Thoracic aorta (tissue), 2 donors: ENCODE results near the gene NDUFS3. TPM values are rescaled to one million over a fixed set of nuclear protein-coding genes. Genes with fewer than 3 reads are reported as not detected.
A peak's percentile ranks its signal among the peaks of the same experiment; 100 is the strongest.

Experiments used
- ATAC-seq: fragments of 150-250 bp; one replicate; pipeline ENCODE4 v1.8.0; 2017; ENCODE audit warnings: low read depth; ENCODE audit not compliant: insufficient number of reproducible peaks, low FRiP score
- DNase-seq: peaks from one replicate; pipeline ENCODE4 v3.0.0-alpha.2; 2020; ENCODE audit warnings: low spot score
- H3K27ac ChIP-seq, 2 donors: fragments of 200-600 bp; sonication (generic); 1 replicate in 1 of 2; 2 replicates in 1 of 2; pipeline ENCODE4 v1.5.1; 2016; ENCODE audit warnings: mild to moderate bottlenecking in 2 of 2, moderate library complexity in 2 of 2
- H3K27me3 ChIP-seq: fragments of 200-600 bp; sonication (generic); replicated peaks from 2 replicates; pipeline ENCODE4 v1.6.0; 2016; ENCODE audit warnings: mild to moderate bottlenecking; ENCODE audit not compliant: insufficient read depth
- H3K36me3 ChIP-seq: fragments of 200-600 bp; sonication (generic); one replicate; pipeline ENCODE4 v1.5.1; 2016
- H3K4me1 ChIP-seq, 2 donors: fragments of 200-600 bp; sonication (generic); 1 replicate in 1 of 2; 2 replicates in 1 of 2; pipeline versions ENCODE4 v1.5.1 to v1.6.0; 2016; ENCODE audit warnings: low read depth in 2 of 2, mild to moderate bottlenecking in 1 of 2; ENCODE audit not compliant: control insufficient read depth in 1 of 2
- H3K4me3 ChIP-seq: fragments of 200-600 bp; sonication (generic); 2 replicates; pipeline ENCODE4 v1.5.1; 2016; ENCODE audit warnings: mild to moderate bottlenecking
- H3K9me3 ChIP-seq: fragments of 200-600 bp; sonication (generic); 2 replicates; pipeline ENCODE4 v1.5.1; 2016
- total RNA-seq, 2 donors: library from RNA; depleted of rRNA; stranded (reverse); fragments of >200 nt; gene quantifications; one replicate each; pipeline versions ENCODE4 v1.1.0 to v1.2.3, GENCODE V29; 2016
- TF ChIP-seq, protein P1 (sequence below): fragments of 200-600 bp; sonication (generic); IDR thresholded peaks from one replicate; pipeline ENCODE4 v1.5.1; 2019; ENCODE audit warnings: antibody characterized with exemption

Gene NDUFS3
- total RNA-seq, 2 donors from 2014 or later, result 29.9 to 75.7 TPM

GRCh38 chr11:47573321-47573720 lies 5.6 kb upstream of the NDUFS3 start:
- no peak for DNase-seq
- Histone ChIP-seq H3K9me3 (no peaks in the 10 kb centered on the region), H3K36me3 (peaks cover 28% of the 10 kb centered on the region), H3K27ac (no peak overlapping the region), H3K4me1 (peaks cover 9 to 18% of the 10 kb centered on the region in 2 donors), H3K4me3 (no peak overlapping the region), H3K27me3 (no peaks in the 10 kb centered on the region)
- ATAC-seq, result no peak
- TF ChIP-seq, protein P1, sequence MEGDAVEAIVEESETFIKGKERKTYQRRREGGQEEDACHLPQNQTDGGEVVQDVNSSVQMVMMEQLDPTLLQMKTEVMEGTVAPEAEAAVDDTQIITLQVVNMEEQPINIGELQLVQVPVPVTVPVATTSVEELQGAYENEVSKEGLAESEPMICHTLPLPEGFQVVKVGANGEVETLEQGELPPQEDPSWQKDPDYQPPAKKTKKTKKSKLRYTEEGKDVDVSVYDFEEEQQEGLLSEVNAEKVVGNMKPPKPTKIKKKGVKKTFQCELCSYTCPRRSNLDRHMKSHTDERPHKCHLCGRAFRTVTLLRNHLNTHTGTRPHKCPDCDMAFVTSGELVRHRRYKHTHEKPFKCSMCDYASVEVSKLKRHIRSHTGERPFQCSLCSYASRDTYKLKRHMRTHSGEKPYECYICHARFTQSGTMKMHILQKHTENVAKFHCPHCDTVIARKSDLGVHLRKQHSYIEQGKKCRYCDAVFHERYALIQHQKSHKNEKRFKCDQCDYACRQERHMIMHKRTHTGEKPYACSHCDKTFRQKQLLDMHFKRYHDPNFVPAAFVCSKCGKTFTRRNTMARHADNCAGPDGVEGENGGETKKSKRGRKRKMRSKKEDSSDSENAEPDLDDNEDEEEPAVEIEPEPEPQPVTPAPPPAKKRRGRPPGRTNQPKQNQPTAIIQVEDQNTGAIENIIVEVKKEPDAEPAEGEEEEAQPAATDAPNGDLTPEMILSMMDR, result no peak

DNA sequence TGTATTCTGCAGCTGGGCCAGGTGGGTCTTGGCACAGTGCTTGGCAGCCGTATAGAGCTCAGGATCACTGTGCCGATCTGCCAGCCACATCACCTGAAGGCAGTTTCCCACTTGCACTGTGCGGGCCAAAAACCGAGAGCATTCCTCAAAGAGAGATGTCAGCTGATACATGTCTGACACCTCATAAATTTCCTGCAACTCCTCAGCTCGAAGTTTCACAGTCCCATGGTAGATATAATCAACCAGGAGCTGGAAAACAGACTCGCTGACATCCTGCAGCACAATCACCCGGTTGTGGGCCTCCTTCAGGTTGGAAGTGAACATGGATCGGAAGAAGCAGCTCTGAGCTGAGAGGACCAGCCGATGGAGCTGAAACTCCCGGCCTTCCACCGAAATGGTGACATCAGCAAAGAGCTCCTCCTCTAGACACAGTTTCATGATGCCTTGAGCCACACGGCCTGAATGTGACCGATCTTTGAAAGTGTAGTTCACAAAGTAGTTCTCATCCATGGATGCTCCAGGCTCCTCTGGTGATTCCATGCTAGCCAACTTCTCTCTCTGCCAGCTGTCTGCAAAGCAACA lies 1.3 kb upstream of the NDUFS3 start:
- Histone ChIP-seq H3K27ac (no peak overlapping the region), H3K4me3 (peak overlapping the region; percentile 89), H3K9me3 (no peaks in the 10 kb centered on the region), H3K36me3 (peaks cover 36% of the 10 kb centered on the region), H3K4me1 (peaks cover 16 to 30% of the 10 kb centered on the region in 2 donors), H3K27me3 (no peaks in the 10 kb centered on the region)
- TF ChIP-seq, protein P1, result no peak
- DNase-seq (no peak), ATAC-seq (no peak)

DNA sequence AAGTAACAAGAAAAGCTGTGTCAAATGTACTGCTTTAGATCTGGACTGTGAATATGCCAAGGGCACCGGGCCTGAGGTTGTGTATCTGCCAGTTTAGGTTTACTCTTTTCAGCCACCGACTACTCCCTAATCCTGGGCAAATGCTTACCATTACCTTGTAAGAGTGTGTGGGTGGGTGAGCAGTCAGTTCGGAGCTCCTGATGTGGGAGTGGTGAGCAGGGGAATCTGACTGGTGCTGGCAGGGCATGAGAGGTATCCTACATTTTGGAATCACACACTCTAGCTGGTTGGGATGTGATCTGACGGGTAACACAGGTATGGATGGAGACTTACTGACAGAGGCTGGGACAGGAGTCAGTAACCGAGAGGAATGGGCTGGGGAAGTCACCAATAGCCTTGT lies 5.0 kb downstream of the NDUFS3 start:
- Histone ChIP-seq H3K27ac (no peak overlapping the region), H3K4me1 (peaks cover 7 to 12% of the 10 kb centered on the region in 2 donors), H3K27me3 (no peaks in the 10 kb centered on the region), H3K36me3 (peaks cover 31% of the 10 kb centered on the region), H3K9me3 (no peaks in the 10 kb centered on the region), H3K4me3 (no peak overlapping the region)
- TF ChIP-seq, protein P1, result no peak
- no peak for ATAC-seq
- DNase-seq, result no peak

DNA sequence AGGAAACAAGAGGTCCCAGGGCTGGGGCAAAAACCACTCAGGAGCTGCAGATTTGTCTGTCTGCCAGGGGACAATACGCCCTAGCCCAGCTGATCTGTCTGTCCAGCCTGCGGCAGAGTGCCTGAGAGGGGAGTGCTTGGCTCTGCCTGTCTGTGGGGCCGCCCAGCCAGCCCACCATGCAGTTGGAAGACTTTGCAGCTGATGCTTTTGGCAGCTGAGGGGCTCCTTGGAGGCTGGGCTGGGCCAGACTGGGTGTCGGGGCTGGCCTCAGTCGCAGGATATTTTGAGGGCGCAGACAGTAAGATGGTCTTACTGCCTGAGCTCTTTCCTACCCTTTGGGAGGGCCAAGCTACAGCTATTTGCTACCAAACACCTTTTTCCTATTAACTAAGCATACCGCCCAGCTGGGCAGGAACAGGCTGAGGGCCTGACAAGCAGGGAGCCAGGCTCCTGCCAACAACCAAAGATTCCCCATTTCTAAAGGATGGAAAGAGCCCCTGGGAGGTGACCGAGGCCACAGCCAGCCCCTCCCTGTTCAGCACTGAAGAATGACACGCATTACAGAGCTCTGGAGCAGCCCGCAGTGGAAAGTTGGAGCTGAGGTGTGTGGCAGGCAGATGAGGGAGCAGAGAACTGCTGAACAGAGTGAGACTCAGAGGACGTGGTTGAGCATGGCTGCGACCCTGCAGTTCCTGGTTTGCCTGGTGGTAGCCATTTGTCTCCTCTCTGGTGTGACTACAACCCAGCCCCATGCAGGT lies 7.4 kb downstream of the NDUFS3 start, which contains the start of gene FAM180B:
TSS of gene FAM180B (plus strand) at position 581 of the 758 bp plus-strand sequence. CDS start at position 672, 91 bp downstream.
- no peak for DNase-seq
- Histone ChIP-seq H3K27ac (no peak within 1 kb of the TSS), H3K9me3 (no peaks in the 10 kb centered on the region), H3K4me3 (no peak within 1 kb of the TSS), H3K4me1 (peaks cover 0 to 10% of the 10 kb centered on the region in 2 donors), H3K27me3 (no peaks in the 10 kb centered on the region), H3K36me3 (peaks cover 31% of the 10 kb centered on the region)
- TF ChIP-seq, protein P1, result no peak
- no peak for ATAC-seq

DNA sequence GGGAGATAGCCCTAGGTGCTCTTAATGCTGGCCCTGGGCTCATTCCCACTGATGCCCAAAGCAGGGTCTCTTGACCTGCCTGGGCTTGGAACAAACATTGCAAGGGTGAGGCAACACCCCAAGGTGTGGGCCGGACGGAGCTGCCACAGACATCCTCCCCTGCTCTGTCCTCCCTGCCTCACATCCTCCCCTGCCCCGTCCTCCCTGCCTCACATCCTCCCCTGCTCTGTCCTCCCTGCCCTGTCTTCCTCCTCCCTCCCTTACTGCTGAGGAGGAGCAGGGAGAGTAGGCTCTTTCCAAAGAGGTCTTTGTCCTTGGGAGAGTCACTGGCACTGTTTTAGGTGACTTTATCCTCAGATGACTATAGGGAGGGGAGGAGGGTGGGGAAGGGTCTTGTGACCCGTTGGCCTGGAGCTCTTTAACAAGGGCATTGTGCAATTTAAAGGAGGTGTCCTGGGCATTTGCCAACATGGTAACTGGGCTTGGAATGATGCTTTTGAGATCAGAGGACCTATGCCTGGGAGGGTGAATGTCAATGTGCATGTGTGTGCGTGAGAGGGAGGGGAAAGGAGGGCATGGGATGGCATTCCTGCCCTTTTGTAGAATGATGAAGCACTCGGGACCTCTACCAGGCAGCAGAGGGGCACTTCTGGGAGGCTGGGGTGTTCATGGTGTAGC lies 8.3 kb downstream of the NDUFS3 start:
- ATAC-seq, result no peak
- TF ChIP-seq, protein P1, result no peak
- Histone ChIP-seq H3K27me3 (no peaks in the 10 kb centered on the region), H3K4me1 (peaks cover 0 to 10% of the 10 kb centered on the region in 2 donors), H3K4me3 (no peak overlapping the region), H3K9me3 (no peaks in the 10 kb centered on the region), H3K36me3 (peaks cover 24% of the 10 kb centered on the region), H3K27ac (no peak overlapping the region)
- no peak for DNase-seq
